Measurements from ENCODE around the gene PWP2.

The PWP2 gene

GRCh38 chr21:44094832-44095231, 12.4 kb upstream of the PWP2 start:
- no peak for TF ChIP-seq POLR2AphosphoS5 (IDR thresholded peaks at IDR 0.05; ENCODE audit: low read depth, low read length)
- no peak for TF ChIP-seq TAF1 (IDR thresholded peaks at IDR 0.05; ENCODE audit: borderline replicate concordance, insufficient read depth, low read length)
- TF ChIP-seq, protein P1, sequence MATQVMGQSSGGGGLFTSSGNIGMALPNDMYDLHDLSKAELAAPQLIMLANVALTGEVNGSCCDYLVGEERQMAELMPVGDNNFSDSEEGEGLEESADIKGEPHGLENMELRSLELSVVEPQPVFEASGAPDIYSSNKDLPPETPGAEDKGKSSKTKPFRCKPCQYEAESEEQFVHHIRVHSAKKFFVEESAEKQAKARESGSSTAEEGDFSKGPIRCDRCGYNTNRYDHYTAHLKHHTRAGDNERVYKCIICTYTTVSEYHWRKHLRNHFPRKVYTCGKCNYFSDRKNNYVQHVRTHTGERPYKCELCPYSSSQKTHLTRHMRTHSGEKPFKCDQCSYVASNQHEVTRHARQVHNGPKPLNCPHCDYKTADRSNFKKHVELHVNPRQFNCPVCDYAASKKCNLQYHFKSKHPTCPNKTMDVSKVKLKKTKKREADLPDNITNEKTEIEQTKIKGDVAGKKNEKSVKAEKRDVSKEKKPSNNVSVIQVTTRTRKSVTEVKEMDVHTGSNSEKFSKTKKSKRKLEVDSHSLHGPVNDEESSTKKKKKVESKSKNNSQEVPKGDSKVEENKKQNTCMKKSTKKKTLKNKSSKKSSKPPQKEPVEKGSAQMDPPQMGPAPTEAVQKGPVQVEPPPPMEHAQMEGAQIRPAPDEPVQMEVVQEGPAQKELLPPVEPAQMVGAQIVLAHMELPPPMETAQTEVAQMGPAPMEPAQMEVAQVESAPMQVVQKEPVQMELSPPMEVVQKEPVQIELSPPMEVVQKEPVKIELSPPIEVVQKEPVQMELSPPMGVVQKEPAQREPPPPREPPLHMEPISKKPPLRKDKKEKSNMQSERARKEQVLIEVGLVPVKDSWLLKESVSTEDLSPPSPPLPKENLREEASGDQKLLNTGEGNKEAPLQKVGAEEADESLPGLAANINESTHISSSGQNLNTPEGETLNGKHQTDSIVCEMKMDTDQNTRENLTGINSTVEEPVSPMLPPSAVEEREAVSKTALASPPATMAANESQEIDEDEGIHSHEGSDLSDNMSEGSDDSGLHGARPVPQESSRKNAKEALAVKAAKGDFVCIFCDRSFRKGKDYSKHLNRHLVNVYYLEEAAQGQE (IDR thresholded peaks at IDR 0.05; ENCODE audit: insufficient read depth in 1 of 2, low read depth in 2 of 2, low read length in 2 of 2): no peak
- TF ChIP-seq FOXP2 (optimal IDR thresholded peaks at IDR 0.05; ENCODE audit: borderline replicate concordance, extremely low read depth, extremely low read length, insufficient read depth): no peak
- TF ChIP-seq SIN3A (IDR thresholded peaks at IDR 0.05; ENCODE audit: borderline replicate concordance, insufficient read depth, low read length): no peak
